Thoracic aorta endothelial cell (primary cell): ENCODE data around the gene MECP2. TPM values are rescaled to one million over a fixed set of nuclear protein-coding genes. Genes with fewer than 3 reads are reported as not detected.

ENCODE experiments used
- small RNA-seq: library from RNA; depleted of rRNA; stranded (forward); fragments of <200 nt; gene quantifications from one replicate; pipeline ENCODE3, GENCODE V24; 2012
- total RNA-seq: library from RNA; depleted of rRNA; stranded (reverse); fragments of >200 nt; gene quantifications from 2 replicates; pipeline ENCODE4 v1.2.3, GENCODE V29; 2012

Gene MECP2
- total RNA-seq: 32.8 and 34.7 TPM in 2 replicates

DNA sequence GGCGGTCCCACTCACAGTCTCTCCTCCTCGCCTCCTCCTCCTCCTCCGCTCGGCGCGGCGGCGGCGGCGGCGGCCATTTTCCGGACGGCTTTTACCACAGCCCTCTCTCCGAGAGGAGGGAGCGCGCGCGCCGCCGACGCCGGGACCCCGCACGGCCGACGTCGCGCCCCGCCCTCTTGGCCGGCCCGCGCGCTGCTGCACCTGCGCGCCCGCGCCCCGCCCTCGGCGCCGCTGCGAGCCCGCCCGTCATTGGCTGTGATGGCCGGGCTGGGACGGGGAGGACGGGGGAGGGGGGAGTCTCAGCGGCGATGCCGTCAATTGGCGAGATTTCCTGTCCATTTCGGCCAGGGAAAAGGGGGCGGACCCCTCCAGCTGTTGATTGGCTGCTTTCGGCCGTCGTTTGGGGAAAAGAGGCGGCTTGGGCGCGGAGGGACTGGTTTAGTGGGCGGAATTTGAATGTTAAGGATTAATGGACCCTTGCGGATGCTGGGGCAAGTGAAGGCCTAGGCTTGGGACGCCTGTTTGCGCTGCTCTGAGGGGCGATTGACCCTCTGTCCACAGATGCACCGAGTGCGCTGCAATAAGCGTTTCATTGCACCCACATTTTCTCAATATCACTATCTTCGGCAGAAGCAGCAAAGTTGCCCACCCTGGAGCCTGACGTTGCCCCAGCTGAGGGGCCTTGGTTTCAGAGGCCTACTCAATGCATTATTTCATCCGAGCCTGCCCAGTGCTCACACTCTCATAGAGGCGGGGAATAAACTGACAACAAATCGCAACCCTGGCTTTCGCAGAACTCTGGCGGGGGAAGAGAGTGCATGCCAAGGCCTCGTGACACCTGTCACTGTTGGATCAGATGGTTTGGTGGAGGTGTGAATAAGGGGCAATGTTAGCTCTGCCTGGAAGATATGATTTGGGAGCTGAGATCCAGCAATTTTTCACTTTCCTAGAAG is at the start of gene MECP2:
Gene MECP2, minus strand, starts transcription at position 129 of the 953 bp plus-strand sequence.

DNA sequence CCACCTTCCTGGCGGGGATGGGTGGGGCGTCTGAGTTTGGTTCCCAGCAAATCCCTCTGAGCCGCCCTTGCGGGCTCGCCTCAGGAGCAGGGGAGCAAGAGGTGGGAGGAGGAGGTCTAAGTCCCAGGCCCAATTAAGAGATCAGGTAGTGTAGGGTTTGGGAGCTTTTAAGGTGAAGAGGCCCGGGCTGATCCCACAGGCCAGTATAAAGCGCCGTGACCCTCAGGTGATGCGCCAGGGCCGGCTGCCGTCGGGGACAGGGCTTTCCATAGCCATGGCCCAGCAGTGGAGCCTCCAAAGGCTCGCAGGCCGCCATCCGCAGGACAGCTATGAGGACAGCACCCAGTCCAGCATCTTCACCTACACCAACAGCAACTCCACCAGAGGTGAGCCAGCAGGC is 46.5 kb upstream of the MECP2 start, which contains the start of gene OPN1LW:
Gene OPN1LW, plus strand, starts transcription at position 234 of the 400 bp plus-strand sequence. Its CDS starts 41 bp downstream, at position 275.

DNA sequence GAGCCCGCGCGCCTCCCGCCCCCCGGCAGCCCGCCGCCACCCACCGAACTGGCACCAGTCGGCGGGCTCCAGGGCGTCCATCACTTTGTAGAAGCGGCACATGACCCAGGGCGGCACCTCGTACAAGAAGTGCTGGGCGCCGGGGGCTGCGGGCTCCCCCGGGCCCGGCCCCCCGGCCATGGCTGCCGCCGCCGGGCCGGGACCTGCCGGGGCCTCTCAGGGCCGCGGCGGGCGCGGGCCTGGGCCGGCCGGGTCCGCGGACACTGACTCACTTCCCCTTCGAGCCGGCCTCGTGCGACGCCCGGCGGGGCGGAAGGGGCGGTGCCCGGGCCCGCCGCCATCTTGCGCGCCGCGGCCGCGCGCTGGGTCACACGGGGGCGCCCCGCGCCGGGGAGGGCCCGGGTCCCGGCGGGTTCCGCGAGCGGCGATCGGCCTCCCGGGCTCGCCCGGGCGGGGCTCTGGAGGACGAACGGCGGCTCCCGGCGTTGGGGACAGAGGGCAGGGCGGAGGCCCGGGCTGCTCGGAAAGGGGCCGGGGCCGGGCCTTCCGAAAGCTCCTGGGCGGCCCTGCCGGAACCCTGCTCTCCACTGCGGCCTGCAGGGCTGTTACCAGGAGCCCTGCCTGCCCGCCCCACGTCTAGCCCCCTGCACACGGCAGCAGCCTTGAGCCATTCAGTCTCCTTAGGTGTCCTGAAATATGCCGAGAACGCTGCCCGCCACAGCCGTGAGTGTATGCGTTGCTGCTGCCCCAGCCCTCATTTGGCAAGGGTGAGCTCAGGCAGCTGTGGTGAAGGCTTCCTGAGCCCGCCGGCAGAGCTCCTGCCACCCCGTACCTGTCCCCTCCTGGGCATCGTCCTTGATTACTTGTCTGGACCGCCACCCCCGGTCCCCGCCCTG is 77.6 kb downstream of the MECP2 start, which contains the start of gene IRAK1:
Gene IRAK1, minus strand, starts transcription at position 270 of the 896 bp plus-strand sequence. Its CDS starts 90 bp downstream, at position 180.

DNA sequence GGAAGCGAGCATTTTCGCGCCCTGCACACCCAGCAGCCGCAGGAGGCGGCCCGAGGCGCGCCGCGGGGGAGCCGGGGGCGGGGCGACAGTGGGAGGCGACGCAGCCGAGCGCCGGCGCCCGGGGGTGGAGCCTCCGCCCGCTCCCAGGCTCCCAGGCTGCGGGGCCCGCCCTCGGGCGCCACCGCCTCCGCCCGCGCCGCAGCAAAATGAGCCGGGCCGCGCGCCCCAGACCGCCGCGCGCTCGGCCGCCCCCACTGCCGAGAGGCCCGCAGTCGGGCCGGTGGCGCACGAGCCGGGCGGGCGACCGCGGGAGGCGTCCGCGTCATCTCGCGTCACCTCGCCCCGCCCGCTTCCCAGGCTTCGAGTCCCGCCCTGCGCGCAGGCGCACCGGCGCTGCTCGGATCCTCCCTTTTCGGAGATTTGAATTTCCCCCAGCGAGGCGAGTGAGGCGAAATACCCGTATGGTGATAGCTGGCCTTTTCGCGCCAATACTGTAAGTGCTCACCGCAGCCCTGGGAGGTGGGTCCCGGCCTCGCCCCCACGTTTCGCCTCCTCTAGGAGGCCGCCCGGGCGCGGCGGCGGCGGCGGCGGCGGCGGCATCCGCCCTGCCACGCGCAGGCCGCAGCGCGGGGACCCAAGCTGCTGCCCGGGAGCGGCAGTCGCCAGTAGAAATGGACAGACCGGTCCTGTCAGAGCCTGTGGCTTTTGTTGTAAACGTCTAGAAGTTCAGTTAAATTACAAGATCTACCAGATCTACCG is 125.0 kb downstream of the MECP2 start, which contains the start of gene TMEM187:
Gene TMEM187, plus strand, starts transcription at position 387 of the 759 bp plus-strand sequence. CDS start 9,309 bp downstream, outside the sequence.

Small RNA genes within 50 kb of the gene (small RNA-seq; reads per million reads assigned to genes)
- gene MIR3202-1: not detected

Other genes starting within 250 kb of the MECP2 start
- 0.27 and 0.50 TPM in 2 replicates for gene L1CAM, start 211.5 kb downstream of the MECP2 start, total RNA-seq
- not detected in 2 replicates for gene AVPR2, start 193.0 kb downstream of the MECP2 start, total RNA-seq
- 10.5 and 35.1 TPM in 2 replicates for gene ARHGAP4, start 171.5 kb downstream of the MECP2 start, total RNA-seq
- gene NAA10, start 162.7 kb downstream of the MECP2 start, total RNA-seq: 114 and 132 TPM in 2 replicates
- gene RENBP, start 153.1 kb downstream of the MECP2 start, total RNA-seq: 2.3 and 3.1 TPM in 2 replicates
- 40.6 and 56.9 TPM in 2 replicates for gene HCFC1, start 125.9 kb downstream of the MECP2 start, total RNA-seq
- gene TMEM187, start 125.0 kb downstream of the MECP2 start, total RNA-seq: 3.7 and 4.0 TPM in 2 replicates
- gene IRAK1, start 77.8 kb downstream of the MECP2 start, total RNA-seq: 72.7 and 88.6 TPM in 2 replicates
- not detected in 2 replicates for gene OPN1LW, start 46.5 kb upstream of the MECP2 start, total RNA-seq
- gene OPN1MW, start 84.9 kb upstream of the MECP2 start, total RNA-seq: not detected in 2 replicates
- gene OPN1MW2, start 122.0 kb upstream of the MECP2 start, total RNA-seq: not detected in 2 replicates
- not detected in 2 replicates for gene OPN1MW3, start 159.9 kb upstream of the MECP2 start, total RNA-seq
- gene TEX28, start 197.4 kb upstream of the MECP2 start, total RNA-seq: not detected in 2 replicates
- under 0.01 TPM in 1 of 2 replicates, not detected in the other for gene TKTL1, start 198.1 kb upstream of the MECP2 start, total RNA-seq